Neural progenitor cell (in vitro differentiated cells): ENCODE results near the gene ANKRD31. TPM values are rescaled to one million over a fixed set of nuclear protein-coding genes. Genes with fewer than 3 reads are reported as not detected.

Source experiments
- DNase-seq: peaks from one replicate; pipeline ENCODE4 v3.0.0-alpha.2; 2016; ENCODE audit warnings: low spot score
- H2AFZ ChIP-seq: fragments of 200-600 bp; sonication (generic); replicated peaks from 2 replicates; pipeline ENCODE4 v1.6.1; 2016; ENCODE audit warnings: antibody characterized with exemption
- H3F3A ChIP-seq: fragments of 200-600 bp; sonication (generic); 2 replicates; pipeline ENCODE4 v1.6.1; 2016; ENCODE audit warnings: antibody characterized with exemption, low read depth
- H3K27ac ChIP-seq: fragments of 200-600 bp; sonication (generic); 2 replicates; pipeline ENCODE4 v1.5.1; 2016; ENCODE audit warnings: mild to moderate bottlenecking
- H3K27me3 ChIP-seq: fragments of 200-600 bp; sonication (generic); 2 replicates; pipeline ENCODE4 v1.6.1; 2016; ENCODE audit warnings: mild to moderate bottlenecking, moderate library complexity
- H3K36me3 ChIP-seq: fragments of 200-600 bp; sonication (generic); 2 replicates; pipeline ENCODE4 v1.5.1; 2016
- H3K4me1 ChIP-seq: fragments of 200-600 bp; sonication (generic); 2 replicates; pipeline ENCODE4 v1.6.1; 2016; ENCODE audit warnings: mixed run types
- H3K4me2 ChIP-seq: fragments of 200-600 bp; sonication (generic); 2 replicates; pipeline ENCODE4 v1.6.1; 2016
- H3K4me3 ChIP-seq: fragments of 200-600 bp; sonication (generic); 2 replicates; pipeline ENCODE4 v1.5.1; 2016
- H3K79me2 ChIP-seq: fragments of 200-600 bp; sonication (generic); 2 replicates; pipeline ENCODE4 v1.6.1; 2016; ENCODE audit warnings: low read depth
- H3K9ac ChIP-seq: fragments of 200-600 bp; sonication (generic); 2 replicates; pipeline ENCODE4 v1.6.1; 2016
- H3K9me3 ChIP-seq: fragments of 200-600 bp; sonication (generic); 2 replicates; pipeline ENCODE4 v1.5.1; 2016; ENCODE audit warnings: low read depth
- H4K20me1 ChIP-seq: fragments of 200-600 bp; sonication (generic); 2 replicates; pipeline ENCODE4 v1.6.1; 2016; ENCODE audit warnings: low read depth
- H3K27ac Mint-ChIP-seq: 3 replicates; pipeline ENCODE4 v1.8.0; 2021; ENCODE audit warnings: mixed read lengths
- H3K27me3 Mint-ChIP-seq: 2 replicates; pipeline ENCODE4 v1.8.0; 2022; ENCODE audit warnings: low read depth, mild to moderate bottlenecking, inconsistent platforms, moderate library complexity, mixed read lengths; ENCODE audit not compliant: insufficient read depth
- H3K36me3 Mint-ChIP-seq: 3 replicates; pipeline ENCODE4 v1.8.0; 2021; ENCODE audit warnings: mixed read lengths
- H3K4me1 Mint-ChIP-seq: 3 replicates; pipeline ENCODE4 v1.8.0; 2021; ENCODE audit warnings: mixed read lengths
- H3K4me3 Mint-ChIP-seq: 3 replicates; pipeline ENCODE4 v1.8.0; 2021; ENCODE audit warnings: mild to moderate bottlenecking, moderate library complexity, mixed read lengths
- H3K9me3 Mint-ChIP-seq: 3 replicates; pipeline ENCODE4 v1.8.0; 2020; ENCODE audit warnings: mixed read lengths
- EZH2 ChIP-seq: fragments of 200-600 bp; sonication (generic); IDR thresholded peaks from 2 replicates; pipeline ENCODE4 v1.6.1; 2017; ENCODE audit warnings: antibody characterized with exemption, mild to moderate bottlenecking, moderate library complexity
- EZH2phosphoT487 ChIP-seq: fragments of 200-600 bp; sonication (generic); IDR thresholded peaks from 2 replicates; pipeline ENCODE4 v1.6.1; 2017; ENCODE audit warnings: antibody characterized with exemption
- total RNA-seq: library from RNA; depleted of rRNA; stranded (reverse); fragments of >200 nt; gene quantifications from 2 replicates; pipeline ENCODE4 v1.2.3, GENCODE V29; 2015; ENCODE audit warnings: low replicate concordance
- TF ChIP-seq, protein P1 (sequence below): fragments of 200-600 bp; sonication (generic); IDR thresholded peaks from 2 replicates; pipeline ENCODE4 v1.5.1; 2017; ENCODE audit warnings: antibody characterized with exemption, mild to moderate bottlenecking

Gene ANKRD31
- total RNA-seq, 1 donor from 2014 or later, result 0.75 TPM

DNA sequence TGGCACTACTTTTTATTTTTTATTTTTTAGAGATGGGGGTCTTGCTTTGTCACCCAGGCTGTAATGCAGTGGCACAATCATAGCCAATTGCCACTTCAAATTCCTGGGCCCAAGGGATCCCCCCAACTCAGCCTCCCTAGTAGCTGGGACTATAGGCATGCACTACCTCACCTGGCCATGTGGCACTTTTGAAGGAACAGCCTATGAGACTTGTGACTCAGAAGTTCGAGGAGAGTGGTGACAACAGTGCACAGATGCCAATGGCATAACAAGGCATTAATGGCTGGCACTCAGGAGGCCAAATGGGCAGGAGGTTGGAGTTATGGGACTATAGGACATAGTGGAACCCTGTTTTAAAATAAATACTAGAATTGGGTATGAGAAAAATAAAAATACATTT is 33.7 kb downstream of the ANKRD31 start:
- no peaks in the 10 kb centered on the region for H3F3A ChIP-seq
- no peak overlapping the region for H3K27ac Mint-ChIP-seq
- no peak for TF ChIP-seq EZH2phosphoT487
- TF ChIP-seq, protein P1, sequence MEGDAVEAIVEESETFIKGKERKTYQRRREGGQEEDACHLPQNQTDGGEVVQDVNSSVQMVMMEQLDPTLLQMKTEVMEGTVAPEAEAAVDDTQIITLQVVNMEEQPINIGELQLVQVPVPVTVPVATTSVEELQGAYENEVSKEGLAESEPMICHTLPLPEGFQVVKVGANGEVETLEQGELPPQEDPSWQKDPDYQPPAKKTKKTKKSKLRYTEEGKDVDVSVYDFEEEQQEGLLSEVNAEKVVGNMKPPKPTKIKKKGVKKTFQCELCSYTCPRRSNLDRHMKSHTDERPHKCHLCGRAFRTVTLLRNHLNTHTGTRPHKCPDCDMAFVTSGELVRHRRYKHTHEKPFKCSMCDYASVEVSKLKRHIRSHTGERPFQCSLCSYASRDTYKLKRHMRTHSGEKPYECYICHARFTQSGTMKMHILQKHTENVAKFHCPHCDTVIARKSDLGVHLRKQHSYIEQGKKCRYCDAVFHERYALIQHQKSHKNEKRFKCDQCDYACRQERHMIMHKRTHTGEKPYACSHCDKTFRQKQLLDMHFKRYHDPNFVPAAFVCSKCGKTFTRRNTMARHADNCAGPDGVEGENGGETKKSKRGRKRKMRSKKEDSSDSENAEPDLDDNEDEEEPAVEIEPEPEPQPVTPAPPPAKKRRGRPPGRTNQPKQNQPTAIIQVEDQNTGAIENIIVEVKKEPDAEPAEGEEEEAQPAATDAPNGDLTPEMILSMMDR, result no peak
- no peak for TF ChIP-seq EZH2
- no peak overlapping the region for H3K9ac ChIP-seq
- no peaks in the 10 kb centered on the region for H4K20me1 ChIP-seq
- DNase-seq, result no peak
- H3K27me3 Mint-ChIP-seq, result no peaks in the 10 kb centered on the region
- H3K9me3 Mint-ChIP-seq, result no peaks in the 10 kb centered on the region
- no peak overlapping the region for H3K4me3 Mint-ChIP-seq
- H3K36me3 ChIP-seq, result no peaks in the 10 kb centered on the region
- H3K4me2 ChIP-seq, result no peak overlapping the region
- no peak overlapping the region for H2AFZ ChIP-seq
- no peaks in the 10 kb centered on the region for H3K4me1 Mint-ChIP-seq
- no peak overlapping the region for H3K4me3 ChIP-seq
- peaks cover 3% of the 10 kb centered on the region for H3K4me1 ChIP-seq
- no peaks in the 10 kb centered on the region for H3K36me3 Mint-ChIP-seq
- no peaks in the 10 kb centered on the region for H3K9me3 ChIP-seq
- no peaks in the 10 kb centered on the region for H3K27me3 ChIP-seq
- H3K79me2 ChIP-seq, result no peaks in the 10 kb centered on the region
- H3K27ac ChIP-seq, result no peak overlapping the region

DNA sequence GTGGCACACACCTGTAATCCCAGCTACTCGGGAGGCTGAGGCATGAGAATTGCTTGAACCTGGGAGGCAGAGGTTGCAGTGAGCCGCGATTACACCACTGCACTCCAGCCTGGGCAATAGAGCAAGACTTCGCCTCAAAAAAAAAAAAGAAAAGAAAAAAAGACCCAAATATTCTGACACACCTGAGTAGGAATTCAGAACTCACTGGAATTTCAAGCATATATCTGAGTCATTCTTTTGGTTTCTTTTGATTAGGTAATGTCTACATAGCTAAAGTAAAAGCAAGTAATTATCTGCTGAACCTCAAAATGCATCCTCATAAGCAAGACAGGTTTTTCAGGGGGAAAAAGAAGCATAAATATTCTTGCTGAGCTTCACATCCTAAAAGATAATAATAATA is 35.9 kb downstream of the ANKRD31 start:
- H3K27ac ChIP-seq, result no peak overlapping the region
- no peak overlapping the region for H3K4me3 ChIP-seq
- Mint-ChIP-seq H3K36me3 (no peaks in the 10 kb centered on the region), H3K4me3 (no peak overlapping the region), H3K27ac (no peak overlapping the region), H3K27me3 (no peaks in the 10 kb centered on the region), H3K4me1 (no peaks in the 10 kb centered on the region), H3K9me3 (no peaks in the 10 kb centered on the region)
- no peaks in the 10 kb centered on the region for H3K27me3 ChIP-seq
- H3K4me1 ChIP-seq, result peaks cover 3% of the 10 kb centered on the region
- H3K4me2 ChIP-seq, result no peak overlapping the region
- TF ChIP-seq, protein P1, result no peak
- TF ChIP-seq EZH2 (no peak), EZH2phosphoT487 (no peak)
- no peaks in the 10 kb centered on the region for H3K79me2 ChIP-seq
- no peaks in the 10 kb centered on the region for H3K36me3 ChIP-seq
- no peak overlapping the region for H3K9ac ChIP-seq
- DNase-seq, result no peak
- H3K9me3 ChIP-seq, result no peaks in the 10 kb centered on the region
- H2AFZ ChIP-seq, result no peak overlapping the region
- no peaks in the 10 kb centered on the region for H4K20me1 ChIP-seq
- H3F3A ChIP-seq, result no peaks in the 10 kb centered on the region

DNA sequence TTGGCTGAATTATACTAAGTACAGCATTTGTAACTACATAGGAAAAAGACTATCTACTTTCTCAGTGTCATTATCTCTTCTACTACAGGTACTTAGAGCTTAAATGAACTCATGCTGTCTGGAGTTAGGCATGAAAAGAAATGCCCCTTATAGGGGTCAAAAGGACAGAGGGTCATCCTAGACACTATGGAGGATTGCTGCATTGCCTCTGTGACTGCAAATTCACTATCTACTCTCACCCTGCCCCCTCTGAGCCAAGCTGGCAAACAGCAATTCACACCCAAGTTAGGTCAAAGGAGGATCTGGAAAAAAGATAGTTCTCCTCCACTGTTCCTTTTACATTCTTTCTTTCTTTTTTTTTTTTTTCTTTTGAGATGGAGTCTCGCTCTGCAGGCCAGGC is 36.7 kb downstream of the ANKRD31 start:
- H3K4me3 Mint-ChIP-seq, result no peak overlapping the region
- Histone ChIP-seq H3K4me1 (peaks cover 3% of the 10 kb centered on the region), H3K9ac (no peak overlapping the region), H3K9me3 (no peaks in the 10 kb centered on the region), H3K4me3 (no peak overlapping the region), H4K20me1 (no peaks in the 10 kb centered on the region), H2AFZ (no peak overlapping the region), H3K36me3 (no peaks in the 10 kb centered on the region), H3F3A (no peaks in the 10 kb centered on the region), H3K4me2 (no peak overlapping the region), H3K79me2 (no peaks in the 10 kb centered on the region), H3K27ac (no peak overlapping the region), H3K27me3 (no peaks in the 10 kb centered on the region)
- H3K27ac Mint-ChIP-seq, result no peak overlapping the region
- no peaks in the 10 kb centered on the region for H3K9me3 Mint-ChIP-seq
- H3K4me1 Mint-ChIP-seq, result no peaks in the 10 kb centered on the region
- DNase-seq, result no peak
- H3K27me3 Mint-ChIP-seq, result no peaks in the 10 kb centered on the region
- no peaks in the 10 kb centered on the region for H3K36me3 Mint-ChIP-seq
- TF ChIP-seq EZH2, result no peak

DNA sequence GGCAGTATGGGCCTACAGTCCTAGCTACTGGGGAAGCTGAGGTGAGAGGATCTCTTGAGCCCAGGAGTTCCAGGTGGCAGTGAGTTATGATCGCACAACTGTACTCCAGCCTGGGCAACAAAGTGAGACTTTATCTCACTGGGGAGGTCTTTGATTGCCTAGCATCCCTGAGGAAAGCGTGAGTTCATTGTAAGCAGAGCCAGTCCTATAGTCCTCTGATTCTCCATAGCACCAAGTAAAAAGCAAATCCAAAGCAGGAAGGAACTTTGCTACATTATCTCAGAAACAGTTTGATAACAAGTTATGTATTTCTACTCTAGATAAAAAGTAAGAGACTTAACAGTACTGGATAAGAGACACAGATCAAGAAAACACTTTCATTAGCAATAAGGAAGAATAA is 37.6 kb downstream of the ANKRD31 start:
- Histone ChIP-seq H3K4me1 (peaks cover 3% of the 10 kb centered on the region), H3K4me3 (no peak overlapping the region), H3F3A (no peaks in the 10 kb centered on the region), H3K9ac (no peak overlapping the region), H3K36me3 (no peaks in the 10 kb centered on the region), H3K27ac (no peak overlapping the region), H4K20me1 (no peaks in the 10 kb centered on the region), H3K4me2 (no peak overlapping the region), H3K27me3 (no peaks in the 10 kb centered on the region), H2AFZ (no peak overlapping the region), H3K9me3 (no peaks in the 10 kb centered on the region), H3K79me2 (no peaks in the 10 kb centered on the region)
- Mint-ChIP-seq H3K27ac (no peak overlapping the region), H3K4me3 (no peak overlapping the region), H3K9me3 (no peaks in the 10 kb centered on the region), H3K27me3 (no peaks in the 10 kb centered on the region), H3K4me1 (no peaks in the 10 kb centered on the region), H3K36me3 (no peaks in the 10 kb centered on the region)
- TF ChIP-seq EZH2phosphoT487, result no peak
- TF ChIP-seq EZH2, result no peak
- TF ChIP-seq, protein P1, result no peak
- no peak for DNase-seq
